GM23338 (cell line): Measurements from ENCODE around the gene RPP40. TPM values are rescaled to one million over a fixed set of nuclear protein-coding genes. Genes with fewer than 3 reads are reported as not detected.

Source experiments
- ATAC-seq: fragments of 200-7000 bp; cut with Tn5 transposase; 3 replicates; pipeline ENCODE4 v1.9.1; 2020
- DNase-seq: peaks from one replicate; pipeline ENCODE4 v3.0.0-alpha.2; 2015; ENCODE audit warnings: low spot score
- H2AFZ ChIP-seq: fragments of 200-600 bp; sonication (generic); 2 replicates; pipeline ENCODE4 v1.8.0; 2016; ENCODE audit warnings: antibody characterized with exemption, mild to moderate bottlenecking, moderate library complexity
- H3F3A ChIP-seq: fragments of 200-600 bp; sonication (generic); replicated peaks from 2 replicates; pipeline ENCODE4 v1.8.0; 2017; ENCODE audit warnings: antibody characterized with exemption, mixed run types, low read depth
- H3K27ac ChIP-seq: fragments of 200-600 bp; sonication (generic); 2 replicates; pipeline ENCODE4 v1.6.1; 2016; ENCODE audit warnings: low read depth
- H3K27me3 ChIP-seq: fragments of 200-600 bp; sonication (generic); 2 replicates; pipeline ENCODE4 v1.8.0; 2016; ENCODE audit warnings: mild to moderate bottlenecking, mixed run types, moderate library complexity; ENCODE audit not compliant: insufficient read depth
- H3K36me3 ChIP-seq: fragments of 200-600 bp; sonication (generic); 2 replicates; pipeline ENCODE4 v1.8.0; 2016; ENCODE audit warnings: mild to moderate bottlenecking; ENCODE audit not compliant: insufficient read depth
- H3K4me1 ChIP-seq: fragments of 200-600 bp; sonication (generic); 2 replicates; pipeline ENCODE4 v1.8.0; 2016; ENCODE audit warnings: mild to moderate bottlenecking, moderate library complexity; ENCODE audit not compliant: insufficient read depth
- H3K4me2 ChIP-seq: fragments of 200-600 bp; sonication (generic); 2 replicates; pipeline ENCODE4 v1.7.1; 2017; ENCODE audit warnings: mixed run types
- H3K4me3 ChIP-seq: fragments of 200-600 bp; sonication (generic); 2 replicates; pipeline ENCODE4 v1.6.1; 2016; ENCODE audit warnings: mixed run types
- H3K79me2 ChIP-seq: fragments of 200-600 bp; sonication (generic); replicated peaks from 2 replicates; pipeline ENCODE4 v1.8.0; 2017; ENCODE audit warnings: mild to moderate bottlenecking; ENCODE audit not compliant: insufficient read depth
- H3K9me2 ChIP-seq: fragments of 200-600 bp; sonication (generic); 2 replicates; pipeline ENCODE4 v1.8.0; 2017; ENCODE audit not compliant: insufficient read depth
- H4K20me1 ChIP-seq: fragments of 200-600 bp; sonication (generic); replicated peaks from 2 replicates; pipeline ENCODE4 v1.8.0; 2017; ENCODE audit warnings: mild to moderate bottlenecking; ENCODE audit not compliant: insufficient read depth
- H3K27ac Mint-ChIP-seq: 2 replicates; pipeline ENCODE4 v1.8.0; 2020; ENCODE audit warnings: inconsistent platforms, mild to moderate bottlenecking, moderate library complexity, mixed read lengths
- H3K27me3 Mint-ChIP-seq: 3 replicates; pipeline ENCODE4 v1.8.0; 2022; ENCODE audit warnings: low read depth, mild to moderate bottlenecking, moderate library complexity, mixed read lengths, inconsistent platforms; ENCODE audit not compliant: insufficient read depth, poor library complexity
- H3K36me3 Mint-ChIP-seq: 3 replicates; pipeline ENCODE4 v1.8.0; 2021; ENCODE audit warnings: low read depth, mild to moderate bottlenecking, inconsistent platforms, moderate library complexity, mixed read lengths
- H3K4me1 Mint-ChIP-seq: 3 replicates; pipeline ENCODE4 v1.8.0; 2020; ENCODE audit warnings: mild to moderate bottlenecking, inconsistent platforms, mixed read lengths
- H3K4me3 Mint-ChIP-seq: 3 replicates; pipeline ENCODE4 v1.8.0; 2021; ENCODE audit warnings: moderate library complexity, mild to moderate bottlenecking, inconsistent platforms, mixed read lengths
- H3K9me3 Mint-ChIP-seq: 3 replicates; pipeline ENCODE4 v1.8.0; 2020; ENCODE audit warnings: moderate library complexity, mild to moderate bottlenecking, inconsistent platforms, mixed read lengths
- EZH2phosphoT487 ChIP-seq: fragments of 200-600 bp; sonication (generic); IDR thresholded peaks from one replicate; pipeline ENCODE4 v1.8.1; 2018; ENCODE audit warnings: antibody characterized with exemption; ENCODE audit not compliant: unreplicated experiment
- JUNB ChIP-seq: IDR thresholded peaks from one replicate; pipeline ENCODE4 v1.6.1; 2016; ENCODE audit warnings: antibody characterized with exemption; ENCODE audit not compliant: unreplicated experiment
- NANOG ChIP-seq: IDR thresholded peaks from 2 replicates; pipeline ENCODE4 v1.6.1; 2016; ENCODE audit warnings: antibody characterized with exemption, borderline replicate concordance
- POLR2AphosphoS5 ChIP-seq: IDR thresholded peaks from 2 replicates; pipeline ENCODE4 v1.6.1; 2016; ENCODE audit warnings: antibody characterized with exemption, low read depth
- STAT1 ChIP-seq: IDR thresholded peaks from one replicate; pipeline ENCODE4 v1.6.1; 2016; ENCODE audit warnings: antibody characterized with exemption; ENCODE audit not compliant: unreplicated experiment
- polyA plus RNA-seq: library from polyadenylated mRNA; unstranded; fragments of >200 nt; fragmentation: Nextera tagmentation; extraction: Ambion mirVana; gene quantifications from 2 replicates; pipeline ENCODE4 v1.2.1, GENCODE V29; 2016
- total RNA-seq: library from RNA; depleted of rRNA; stranded (reverse); fragments of >200 nt; shearing (Covaris generic); gene quantifications from 2 replicates; pipeline ENCODE4 v1.2.3, GENCODE V29; 2014
- TF ChIP-seq, protein P1 (sequence below), 2 experiments: fragments of 200-600 bp in 1 of 2; sonication (generic) in 1 of 2; conservative IDR thresholded peaks; 2 replicates each; pipeline versions ENCODE4 v1.5.1 to v1.6.1; 2016 to 2017; ENCODE audit warnings: antibody characterized with exemption in 2 of 2, low read depth in 2 of 2, mild to moderate bottlenecking in 2 of 2, moderate library complexity in 1 of 2

The RPP40 gene
- total and polyA plus RNA-seq, 2 experiments from 2014 or later: 39.3 to 40.4 TPM

DNA sequence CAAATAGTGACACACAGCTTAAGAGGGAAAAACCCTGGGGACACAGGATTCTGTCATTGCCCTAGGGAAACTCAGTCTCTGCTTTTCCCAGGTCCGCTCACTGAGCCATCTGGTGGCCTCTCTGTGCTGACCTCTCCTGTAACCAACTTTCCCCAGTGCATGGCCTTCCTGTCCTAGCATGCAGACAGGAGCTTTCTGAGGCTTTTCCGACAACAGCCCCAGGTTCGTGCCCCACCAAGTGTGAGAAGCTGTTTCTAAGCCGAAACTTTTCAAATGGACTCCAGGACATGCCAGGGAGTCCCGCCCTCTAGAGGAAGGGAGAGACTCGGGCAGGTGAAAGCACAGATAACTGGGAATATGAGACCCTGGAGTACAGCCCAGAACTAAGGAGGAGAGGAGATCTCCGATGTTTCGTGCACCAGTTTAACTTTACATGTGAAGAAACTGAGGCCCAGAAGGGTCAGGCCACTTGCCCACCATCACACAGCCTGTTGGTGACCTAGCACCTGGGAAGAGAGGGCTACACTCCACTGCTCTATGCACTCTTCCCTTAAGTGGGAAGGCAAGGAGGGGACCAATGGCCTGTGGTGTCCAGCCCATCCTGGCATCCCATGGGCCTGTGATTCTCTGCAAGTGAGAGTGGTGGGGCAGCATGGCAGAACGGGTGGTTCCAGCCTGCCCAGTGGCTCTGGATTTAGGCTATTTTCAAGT is 46.2 kb downstream of the RPP40 start:
- Mint-ChIP-seq H3K36me3 (peaks cover 28% of the 10 kb centered on the region), H3K4me1 (peaks cover 27% of the 10 kb centered on the region), H3K4me3 (no peak overlapping the region), H3K27ac (peak overlapping the region; percentile 51; the same call in 1 of the 2 replicates), H3K27me3 (peaks cover 6% of the 10 kb centered on the region), H3K9me3 (peaks cover 3% of the 10 kb centered on the region; the same call in 2 of the 3 replicates)
- no peaks in the 10 kb centered on the region for H3K9me2 ChIP-seq
- H3F3A ChIP-seq: no peaks in the 10 kb centered on the region
- no peak overlapping the region for H3K4me3 ChIP-seq
- DNase-seq: peak; percentile 80
- H3K79me2 ChIP-seq: no peaks in the 10 kb centered on the region
- H3K4me1 ChIP-seq: peaks cover 10% of the 10 kb centered on the region; the same call in 1 of the 2 replicates
- H4K20me1 ChIP-seq: peaks cover 3% of the 10 kb centered on the region; the same call in 1 of the 2 replicates
- ATAC-seq: peak; percentile 86
- H2AFZ ChIP-seq: no peak overlapping the region
- no peak overlapping the region for H3K4me2 ChIP-seq
- H3K27ac ChIP-seq: no peak overlapping the region
- TF ChIP-seq, protein P1, sequence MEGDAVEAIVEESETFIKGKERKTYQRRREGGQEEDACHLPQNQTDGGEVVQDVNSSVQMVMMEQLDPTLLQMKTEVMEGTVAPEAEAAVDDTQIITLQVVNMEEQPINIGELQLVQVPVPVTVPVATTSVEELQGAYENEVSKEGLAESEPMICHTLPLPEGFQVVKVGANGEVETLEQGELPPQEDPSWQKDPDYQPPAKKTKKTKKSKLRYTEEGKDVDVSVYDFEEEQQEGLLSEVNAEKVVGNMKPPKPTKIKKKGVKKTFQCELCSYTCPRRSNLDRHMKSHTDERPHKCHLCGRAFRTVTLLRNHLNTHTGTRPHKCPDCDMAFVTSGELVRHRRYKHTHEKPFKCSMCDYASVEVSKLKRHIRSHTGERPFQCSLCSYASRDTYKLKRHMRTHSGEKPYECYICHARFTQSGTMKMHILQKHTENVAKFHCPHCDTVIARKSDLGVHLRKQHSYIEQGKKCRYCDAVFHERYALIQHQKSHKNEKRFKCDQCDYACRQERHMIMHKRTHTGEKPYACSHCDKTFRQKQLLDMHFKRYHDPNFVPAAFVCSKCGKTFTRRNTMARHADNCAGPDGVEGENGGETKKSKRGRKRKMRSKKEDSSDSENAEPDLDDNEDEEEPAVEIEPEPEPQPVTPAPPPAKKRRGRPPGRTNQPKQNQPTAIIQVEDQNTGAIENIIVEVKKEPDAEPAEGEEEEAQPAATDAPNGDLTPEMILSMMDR (conservative IDR thresholded peaks at IDR 0.05; ENCODE audit: low read depth in 2 of 2): peak; percentile 56 to 68; a peak in 3 of 4 replicates
- peak; percentile 15; the same call in 1 of the 2 replicates for TF ChIP-seq POLR2AphosphoS5
- TF ChIP-seq EZH2phosphoT487: no peak
- no peak for TF ChIP-seq JUNB
- H3K27me3 ChIP-seq: no peaks in the 10 kb centered on the region
- no peaks in the 10 kb centered on the region; the same call in 1 of the 2 replicates for H3K36me3 ChIP-seq

DNA sequence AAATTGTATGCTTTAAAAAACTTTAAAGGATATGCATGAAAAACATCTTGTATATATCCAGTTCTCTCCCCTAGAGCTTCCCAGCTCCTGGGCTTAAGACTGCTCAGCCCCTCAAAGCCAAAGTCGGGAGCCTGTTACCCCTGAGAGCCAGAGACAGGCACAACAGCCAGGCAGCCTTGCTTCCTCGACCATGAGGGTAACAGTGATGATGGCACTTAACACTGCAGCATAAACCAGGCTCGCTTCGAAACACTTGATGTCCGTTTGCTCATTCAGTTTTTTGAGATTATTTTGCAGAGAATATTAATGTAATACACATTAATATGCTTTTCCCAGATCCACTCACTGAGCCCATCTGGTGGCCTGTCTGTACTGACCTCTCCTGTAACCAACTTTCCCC is 47.2 kb downstream of the RPP40 start:
- H3K4me3 ChIP-seq: no peak overlapping the region
- Mint-ChIP-seq H3K4me1 (peaks cover 27% of the 10 kb centered on the region), H3K9me3 (peaks cover 3% of the 10 kb centered on the region; the same call in 2 of the 3 replicates), H3K27me3 (peaks cover 11% of the 10 kb centered on the region), H3K36me3 (peaks cover 38% of the 10 kb centered on the region), H3K4me3 (no peak overlapping the region), H3K27ac (no peak overlapping the region)
- peaks cover 3% of the 10 kb centered on the region; the same call in 1 of the 2 replicates for H3K36me3 ChIP-seq
- peaks cover 10% of the 10 kb centered on the region; the same call in 1 of the 2 replicates for H3K4me1 ChIP-seq
- no peak for DNase-seq
- TF ChIP-seq, protein P1 (conservative IDR thresholded peaks at IDR 0.05; ENCODE audit: low read depth in 2 of 2): no peak
- no peak for TF ChIP-seq NANOG
- peak; percentile 28; the same call in 1 of the 2 replicates for TF ChIP-seq POLR2AphosphoS5
- no peak for TF ChIP-seq STAT1
- H4K20me1 ChIP-seq: peaks cover 3% of the 10 kb centered on the region; the same call in 1 of the 2 replicates
- H3K27ac ChIP-seq: 0 out of 2 replicates have a peak overlapping the region, but pooled peaks have one; percentile 30
- no peaks in the 10 kb centered on the region for H3K9me2 ChIP-seq
- H3K79me2 ChIP-seq: no peaks in the 10 kb centered on the region
- H3K4me2 ChIP-seq: no peak overlapping the region
- ATAC-seq: peak; percentile 11
- no peaks in the 10 kb centered on the region for H3K27me3 ChIP-seq
- H3F3A ChIP-seq: no peaks in the 10 kb centered on the region
- no peak overlapping the region for H2AFZ ChIP-seq
